NCI-H524 (cell line): ENCODE measurements around the gene TUFM.
"Not testable (repeated sequence)": the region's sequence is repeated elsewhere in the genome, so short reads cannot be mapped to it uniquely, and the experiment has no call there.

ENCODE experiments used
- DNase-seq, 2 experiments: peaks; one replicate each; lab custom pipeline; 2025; lab: John Stamatoyannopoulos, UW

The TUFM gene

DNA sequence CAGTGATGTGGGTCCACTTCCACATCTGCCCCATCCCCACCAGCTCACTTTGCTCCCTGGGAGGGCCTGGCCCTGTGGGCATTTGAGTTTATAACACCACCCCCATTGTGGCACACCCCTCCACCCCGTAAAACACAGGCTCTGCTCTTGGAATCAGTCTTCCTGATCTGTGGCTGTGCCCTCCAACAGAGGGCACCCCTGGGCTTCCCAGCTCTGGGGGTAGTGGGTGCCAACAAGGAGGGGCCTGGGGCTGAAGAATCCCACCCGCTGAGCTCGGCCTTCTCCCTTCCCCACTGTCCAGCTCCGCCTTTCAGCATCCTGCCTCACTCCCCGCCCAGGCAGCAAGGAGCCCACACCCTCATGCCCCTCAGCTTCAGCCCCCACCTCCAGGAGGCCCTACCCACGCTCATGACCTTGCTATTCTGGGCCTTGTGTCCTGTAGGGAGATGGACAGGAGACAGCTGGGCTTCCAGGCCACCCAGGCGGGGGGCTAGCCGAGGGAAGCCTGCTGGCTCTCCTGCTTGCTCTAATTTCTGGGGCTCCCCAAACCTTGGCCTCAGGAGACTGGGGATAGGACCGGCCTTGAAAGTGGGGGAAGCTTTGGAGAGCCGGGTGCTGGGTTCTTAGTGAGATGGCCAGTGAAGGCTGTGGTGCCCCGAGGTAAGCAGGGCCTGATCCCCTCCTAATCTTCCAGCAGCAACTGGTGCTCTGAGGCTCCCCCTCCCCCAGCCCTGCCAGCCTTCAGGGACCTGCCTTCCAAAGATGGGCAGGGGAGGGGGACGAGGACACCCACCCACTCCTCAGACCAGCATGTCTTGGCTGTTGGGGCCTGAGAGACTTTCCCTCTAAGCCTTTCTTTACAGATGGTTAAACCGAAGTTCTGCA, 29.2 kb upstream of the TUFM start:
- DNase-seq = peak in 1 of 2 experiments; percentile 26

DNA sequence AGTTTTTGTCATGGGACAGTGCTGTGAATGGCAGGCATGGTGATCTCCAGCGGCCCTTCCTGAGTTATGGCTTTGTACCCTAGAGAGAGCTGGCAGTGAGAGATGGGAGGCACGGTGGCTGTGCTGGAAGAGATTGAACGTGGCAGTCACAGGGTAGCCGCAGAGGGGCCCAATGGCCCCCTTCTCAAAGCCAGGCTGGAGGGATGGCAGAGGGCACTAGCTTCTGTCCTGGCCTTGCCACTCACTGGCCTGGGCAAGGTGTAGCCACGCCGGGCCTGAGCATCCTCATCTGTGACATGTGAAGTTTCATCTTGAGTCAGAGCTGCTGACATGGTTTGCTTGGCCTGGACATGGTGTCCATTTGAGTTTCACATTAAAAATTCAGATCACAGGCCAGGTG, 28.3 kb upstream of the TUFM start:
- no peak for DNase-seq

DNA sequence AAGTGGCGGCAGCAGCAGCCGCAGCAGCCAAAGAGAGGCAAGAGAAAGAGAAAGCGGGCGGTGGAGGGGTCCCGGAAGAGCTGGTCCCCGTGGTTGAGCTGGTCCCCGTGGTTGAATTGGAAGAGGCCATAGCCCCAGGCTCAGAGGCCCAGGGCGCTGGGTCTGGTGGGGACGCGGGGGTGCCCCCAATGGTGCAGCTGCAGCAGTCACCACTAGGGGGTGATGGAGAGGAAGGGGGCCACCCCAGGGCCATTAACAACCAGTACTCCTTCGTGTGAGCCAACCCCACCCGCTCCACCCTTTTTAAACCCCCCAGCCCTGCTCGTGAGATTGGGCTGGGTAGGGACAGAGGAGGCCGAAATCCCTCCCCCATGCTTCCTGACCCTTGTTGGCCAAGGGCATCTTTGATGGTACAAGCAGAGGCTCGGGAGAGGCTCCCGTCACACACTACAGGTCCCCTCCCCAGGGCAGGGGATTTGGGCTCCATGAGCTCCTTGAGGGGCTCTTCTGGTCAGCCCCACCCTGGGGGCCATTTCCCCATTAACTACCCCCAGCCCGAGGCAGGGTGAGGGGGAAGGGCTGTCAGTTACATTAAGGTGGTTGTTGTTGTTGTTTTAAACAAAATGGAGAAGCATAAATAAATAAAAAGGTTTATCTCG, 27.5 kb upstream of the TUFM start:
- DNase-seq = peak in 1 of 2 experiments; percentile 20

DNA sequence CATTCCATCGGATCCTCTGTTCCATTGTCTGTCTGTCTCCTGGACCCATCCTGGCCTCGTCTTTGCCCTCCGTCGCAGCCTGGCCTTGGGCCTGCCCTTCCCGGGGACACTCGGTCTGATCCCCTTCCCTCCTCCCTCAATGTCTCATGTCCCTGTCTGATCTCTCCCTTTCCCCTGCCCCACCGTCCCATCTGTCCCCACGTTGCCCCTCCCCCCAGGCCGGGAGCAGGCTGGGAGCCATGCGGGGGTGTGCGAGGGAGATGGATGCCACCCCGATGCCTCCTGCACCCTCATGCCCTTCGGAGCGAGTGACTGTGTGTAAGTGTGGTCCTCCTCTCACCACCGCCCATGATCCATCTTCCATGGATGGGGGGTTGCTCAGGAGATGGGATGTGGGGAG, 26.8 kb upstream of the TUFM start:
- DNase-seq = no peak

DNA sequence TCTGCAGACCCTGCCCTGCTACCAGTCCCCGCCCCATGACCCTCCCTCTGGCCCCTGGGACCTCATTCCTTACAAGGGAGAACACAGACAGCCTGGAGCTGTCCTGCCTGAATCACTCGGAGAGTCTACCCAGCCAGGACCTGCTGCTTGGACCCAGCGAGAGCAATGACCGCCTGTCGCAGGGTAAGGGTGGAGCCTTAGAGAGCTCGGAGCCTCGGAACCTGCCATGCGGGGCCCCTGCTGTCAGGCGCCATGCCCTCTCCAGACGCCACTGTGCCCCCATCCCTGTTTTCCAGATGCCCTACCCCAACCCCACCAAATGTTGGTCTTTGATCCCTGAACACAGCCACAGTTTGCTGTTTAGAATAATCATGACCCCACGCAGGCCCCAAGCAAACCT, 23.1 kb upstream of the TUFM start:
- DNase-seq = no peak

DNA sequence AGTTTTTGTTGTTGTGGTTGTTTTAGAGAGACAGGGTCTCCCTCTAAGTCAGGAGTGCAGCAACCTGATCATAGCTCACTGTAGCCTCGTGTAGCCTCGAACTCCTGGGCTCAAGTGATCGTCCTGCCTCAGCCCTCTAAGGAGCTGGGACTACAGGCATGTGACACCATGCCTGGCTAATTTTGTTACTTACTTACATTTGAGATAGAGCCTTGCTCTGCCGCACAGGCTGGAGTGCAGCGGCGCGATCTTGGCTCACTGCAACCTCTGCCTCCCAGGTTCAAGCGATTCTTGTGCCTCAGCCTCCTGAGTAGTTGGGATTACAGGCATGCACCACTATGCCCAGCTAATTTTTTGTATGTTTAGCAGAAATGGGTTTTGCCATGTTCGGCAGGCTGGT, 21.5 kb upstream of the TUFM start:
- DNase-seq = not testable (repeated sequence)

DNA sequence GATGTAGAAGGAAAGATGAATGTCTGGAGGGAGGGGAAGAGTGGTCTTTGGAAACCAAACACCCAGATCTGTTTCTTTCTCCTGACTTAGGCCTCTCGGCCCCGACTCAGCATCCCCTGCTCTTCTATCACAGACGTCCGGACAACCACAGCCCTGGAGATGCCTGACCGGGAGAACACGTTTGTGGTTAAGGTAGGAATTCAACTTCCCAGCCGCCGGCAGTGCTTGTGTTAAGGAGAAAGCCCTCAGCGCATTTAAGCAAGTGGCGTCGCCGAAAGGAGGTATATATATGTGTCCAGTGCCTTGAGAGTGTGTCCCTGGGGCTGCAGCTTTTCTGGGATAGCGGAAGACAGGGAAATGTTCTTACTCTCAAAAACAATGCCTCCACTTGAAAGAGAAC, 21.1 kb upstream of the TUFM start:
- no peak for DNase-seq

DNA sequence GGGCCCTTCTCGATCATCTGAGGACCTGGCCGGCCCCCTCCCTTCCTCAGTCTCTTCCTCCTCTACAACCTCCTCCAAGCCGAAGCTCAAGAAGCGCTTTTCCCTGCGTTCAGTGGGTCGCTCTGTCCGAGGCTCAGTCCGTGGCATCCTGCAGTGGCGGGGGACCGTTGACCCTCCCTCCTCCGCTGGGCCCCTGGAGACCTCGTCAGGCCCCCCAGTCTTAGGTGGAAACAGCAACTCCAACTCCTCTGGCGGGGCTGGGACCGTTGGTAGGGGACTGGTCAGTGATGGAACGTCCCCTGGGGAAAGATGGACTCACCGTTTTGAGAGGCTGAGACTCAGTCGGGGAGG, 20.3 kb upstream of the TUFM start:
- DNase-seq = no peak

DNA sequence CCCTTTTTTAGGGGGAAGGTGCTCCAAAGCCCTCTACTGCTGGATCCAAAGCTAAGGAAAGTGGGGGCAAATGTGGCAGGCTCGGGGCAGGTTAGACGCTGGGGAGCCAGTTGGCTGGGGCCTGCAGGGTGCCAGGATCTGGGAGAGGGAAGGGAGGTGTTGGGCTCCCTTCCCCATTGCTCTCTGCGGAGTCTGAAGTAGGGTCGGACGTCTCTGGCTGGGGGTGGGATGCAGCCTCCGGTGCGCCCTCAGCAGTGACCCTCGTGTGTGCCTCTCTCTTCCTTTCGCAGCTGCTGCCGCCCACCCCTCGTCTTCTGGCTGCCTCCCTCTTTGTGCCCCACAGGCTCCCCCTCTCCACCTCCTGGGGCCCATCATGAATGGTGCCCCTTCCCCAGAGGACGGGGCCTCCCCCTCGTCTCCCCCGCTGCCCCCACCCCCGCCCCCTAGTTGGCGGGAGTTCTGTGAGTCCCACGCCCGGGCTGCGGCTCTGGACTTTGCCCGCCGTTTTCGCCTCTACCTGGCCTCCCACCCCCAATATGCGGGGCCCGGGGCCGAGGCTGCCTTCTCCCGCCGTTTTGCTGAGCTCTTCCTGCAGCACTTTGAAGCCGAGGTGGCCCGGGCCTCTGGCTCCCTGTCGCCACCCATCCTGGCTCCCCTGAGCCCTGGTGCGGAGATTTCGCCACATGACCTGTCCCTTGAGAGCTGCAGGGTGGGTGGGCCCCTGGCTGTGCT, 19.7 kb upstream of the TUFM start:
- DNase-seq = no peak

DNA sequence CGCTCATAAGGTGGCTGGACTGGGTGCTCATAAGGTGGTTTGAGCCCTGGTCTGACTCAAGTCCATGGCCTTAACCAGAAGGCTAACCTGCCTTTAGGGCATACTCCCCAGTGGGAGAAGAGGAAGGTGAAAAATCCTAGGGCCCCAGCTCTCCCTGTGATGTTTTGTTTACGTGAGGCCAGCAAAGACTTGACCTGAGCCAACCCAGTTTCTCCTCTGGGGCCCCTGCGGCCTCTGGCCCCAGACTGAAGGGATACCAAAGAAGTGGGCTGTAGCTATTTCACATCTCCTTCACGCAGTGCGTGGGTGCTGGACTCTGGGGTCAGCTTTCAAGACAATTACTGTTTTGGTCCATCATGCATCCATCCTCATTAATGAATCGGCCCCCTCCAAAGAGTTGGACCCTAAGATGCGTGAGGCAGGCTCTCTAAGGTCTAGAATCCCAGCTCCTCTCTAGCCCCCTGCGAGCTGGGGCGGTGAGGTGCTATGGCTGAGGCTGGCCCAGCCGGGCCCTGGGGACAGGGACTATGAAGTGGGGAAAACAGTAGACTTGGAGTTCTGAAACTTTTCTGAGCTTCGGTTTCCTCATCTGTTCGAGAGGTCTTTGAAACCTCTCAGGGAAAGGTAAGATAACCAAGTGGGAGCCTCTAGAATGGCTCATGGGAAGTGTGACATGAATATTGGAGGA, 19.0 kb upstream of the TUFM start:
- DNase-seq = no peak

DNA sequence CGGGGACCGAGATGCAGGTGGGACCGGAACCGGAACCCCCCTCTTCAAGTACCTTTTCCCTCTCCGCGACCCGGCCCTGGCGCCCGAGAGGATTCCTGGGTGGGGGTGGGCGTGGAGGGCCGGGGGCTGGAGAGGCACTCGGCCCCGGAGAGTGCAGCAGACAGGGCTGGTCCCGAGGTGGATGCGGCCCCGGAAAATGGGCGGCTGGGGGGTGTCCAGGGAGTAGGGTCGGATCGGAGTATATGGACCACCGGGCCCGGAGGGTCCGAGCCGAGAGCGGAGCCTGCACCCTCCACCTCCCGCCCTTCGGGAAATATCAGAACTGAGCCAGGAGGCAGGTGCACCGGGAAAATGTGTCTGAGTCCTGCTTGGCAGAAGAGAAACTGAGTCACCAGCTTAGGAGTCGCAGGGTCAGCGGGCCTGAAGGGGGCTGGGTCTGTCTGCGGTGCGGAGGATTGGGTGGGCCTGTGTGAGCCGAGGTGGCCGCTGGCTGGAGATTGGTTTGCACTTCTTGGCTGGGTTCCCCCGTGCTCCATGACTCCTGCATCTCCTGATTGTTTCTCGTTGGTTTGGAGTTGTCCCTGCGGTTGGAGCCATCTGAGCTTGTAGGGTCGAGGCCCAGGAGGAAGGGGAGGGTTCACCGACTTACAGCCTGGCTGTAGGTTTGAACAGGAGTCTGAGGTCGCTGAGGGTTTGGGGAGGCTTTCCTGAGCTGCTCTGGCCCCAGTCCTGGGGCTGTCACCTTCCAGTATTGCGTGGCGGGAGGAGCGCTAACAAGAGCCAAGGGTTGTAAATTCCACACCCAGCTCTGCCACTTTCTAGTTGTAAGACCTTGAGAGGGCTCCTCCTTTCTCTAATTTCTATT, 18.0 kb upstream of the TUFM start:
- no peak for DNase-seq

DNA sequence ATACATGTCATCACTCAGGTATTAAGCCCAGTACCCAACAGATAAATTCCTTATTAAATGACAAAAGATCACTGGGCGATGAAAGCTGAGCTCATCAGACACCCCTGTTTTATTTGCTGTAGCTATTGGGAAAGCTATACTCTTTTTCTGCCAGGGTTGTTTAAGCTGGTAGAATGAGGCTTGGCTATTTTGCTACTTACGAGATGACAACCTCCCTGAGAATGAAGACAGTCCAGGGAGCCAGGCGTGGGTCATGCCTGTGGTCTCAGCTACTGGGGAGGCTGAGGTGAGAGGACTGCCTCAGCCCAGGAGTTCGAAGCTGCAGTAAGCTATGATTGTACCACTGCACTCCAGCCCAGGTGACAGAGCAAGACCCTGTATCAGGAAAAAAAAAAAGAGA, 13.2 kb upstream of the TUFM start:
- no peak for DNase-seq

DNA sequence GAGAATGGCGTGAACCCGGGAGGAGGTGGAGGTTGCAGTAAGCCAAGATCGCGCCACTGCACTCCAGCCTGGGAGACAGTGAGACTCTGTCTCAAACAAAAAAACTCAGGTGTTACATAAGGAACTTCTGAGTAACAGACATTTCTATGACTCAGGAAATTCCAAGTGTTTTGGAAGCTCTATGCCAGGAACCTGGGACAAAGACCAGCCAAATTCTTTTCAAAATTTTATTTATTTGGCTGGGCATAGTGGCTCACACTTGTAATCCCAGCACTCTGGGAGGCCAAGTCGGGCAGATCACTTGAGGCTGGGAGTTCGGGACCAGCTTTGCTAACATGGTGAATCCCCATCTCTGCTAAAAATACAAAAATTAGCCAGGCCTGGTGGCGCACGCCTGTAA, 12.3 kb upstream of the TUFM start:
- DNase-seq = no peak

DNA sequence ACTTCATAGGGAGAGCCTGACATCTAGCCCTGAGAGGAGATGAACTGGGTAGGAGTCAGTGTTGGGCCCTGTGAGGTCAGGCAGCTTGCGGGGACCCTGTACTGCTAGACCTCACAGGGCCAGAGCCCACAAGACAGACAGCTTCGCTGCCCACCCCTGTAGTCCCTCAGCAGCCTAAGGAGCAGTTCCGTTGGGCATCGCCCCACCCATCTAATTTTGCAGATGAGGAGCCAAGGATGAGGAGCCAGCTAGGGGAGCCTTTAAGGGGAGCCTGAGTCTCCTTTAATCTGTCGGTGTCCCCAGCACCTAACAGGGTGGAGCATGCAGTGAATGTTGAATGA, 755 bp upstream of the TUFM start:
- peak in 1 of 2 experiments; percentile 54 for DNase-seq

DNA sequence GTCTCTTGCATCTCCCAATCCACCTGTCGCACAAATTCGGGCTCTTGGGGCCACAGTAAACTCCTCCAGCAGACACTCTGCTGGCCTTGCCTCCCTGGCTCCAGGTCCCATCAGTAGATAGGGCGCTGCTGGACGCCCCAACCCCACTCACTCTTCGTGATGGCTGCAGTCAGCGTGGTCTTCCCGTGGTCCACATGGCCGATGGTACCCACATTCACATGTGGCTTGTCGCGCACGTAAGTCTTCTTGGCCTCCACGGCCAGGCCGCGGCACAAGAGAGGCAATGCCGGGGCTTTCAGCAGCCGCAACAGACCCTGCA, 428 bp downstream of the TUFM start:
- peak in 1 of 2 experiments; percentile 38 for DNase-seq

DNA sequence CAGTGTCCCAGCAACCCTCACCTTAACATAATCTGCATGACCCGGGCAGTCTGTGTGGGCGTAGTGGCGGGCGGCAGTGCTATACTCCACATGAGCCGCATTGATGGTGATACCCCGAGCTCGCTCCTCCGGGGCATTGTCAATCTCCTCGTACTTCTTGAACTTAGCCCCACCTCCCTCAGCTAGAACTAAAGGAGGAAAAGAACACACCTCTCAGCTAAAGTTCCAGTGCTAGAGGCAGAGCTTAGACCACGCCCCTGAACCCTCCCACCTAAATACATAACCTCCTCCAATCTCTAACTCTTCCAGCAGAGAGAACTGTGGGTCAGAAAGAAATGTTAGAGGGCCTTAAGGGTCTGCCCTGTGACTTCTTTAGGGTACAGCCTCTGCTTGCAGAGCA, 855 bp downstream of the TUFM start:
- no peak for DNase-seq

DNA sequence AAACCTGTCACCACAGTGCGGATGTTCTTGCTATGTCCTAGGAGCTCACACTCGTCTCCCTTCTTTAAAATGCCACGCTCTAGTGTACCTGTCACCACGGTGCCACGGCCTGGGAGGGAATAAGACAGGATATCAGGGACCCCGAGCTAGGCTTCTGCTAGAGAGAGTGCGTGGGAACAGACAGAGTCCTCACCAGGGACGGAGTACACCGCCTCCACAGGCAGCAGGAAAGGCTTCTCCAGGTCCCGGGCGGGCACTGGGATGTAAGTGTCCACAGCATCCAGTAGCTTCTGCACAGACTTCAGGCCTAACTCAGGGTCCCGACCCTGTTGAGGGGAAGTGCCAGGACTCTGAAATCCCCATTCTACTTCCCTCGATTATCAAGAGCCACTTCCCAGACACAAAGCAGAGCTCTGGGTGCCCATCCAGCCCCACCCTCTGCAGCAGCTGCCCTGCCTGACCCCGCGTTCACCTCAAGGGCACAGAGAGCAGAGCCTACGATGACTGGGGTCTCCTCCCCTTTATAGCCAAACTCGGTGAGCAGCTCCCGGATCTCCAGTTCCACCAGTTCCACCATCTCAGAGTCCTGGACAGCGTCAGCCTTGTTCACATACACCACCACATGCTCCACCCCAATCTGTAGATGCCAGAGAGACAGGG, 1.8 kb downstream of the TUFM start:
- no peak for DNase-seq

DNA sequence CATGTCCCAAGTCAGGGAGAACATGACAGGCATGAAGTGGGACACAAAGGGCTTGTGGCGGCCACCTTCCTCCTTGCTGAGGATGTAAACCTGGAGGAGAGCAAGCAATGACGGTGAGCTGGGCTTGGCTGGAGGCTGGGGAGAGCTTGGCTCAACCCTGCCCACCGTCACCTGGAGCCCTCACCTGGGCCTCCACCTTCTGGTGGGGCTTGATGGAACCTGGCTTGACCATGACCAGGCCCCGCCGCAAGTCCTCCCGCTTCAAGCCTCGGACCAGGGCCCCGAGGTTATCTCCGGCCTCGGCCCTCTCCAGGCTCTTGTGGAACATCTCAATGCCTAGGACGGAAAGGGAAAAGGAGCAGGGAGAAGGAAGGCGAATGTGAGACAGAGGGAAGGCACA, 2.4 kb downstream of the TUFM start:
- DNase-seq = no peak

DNA sequence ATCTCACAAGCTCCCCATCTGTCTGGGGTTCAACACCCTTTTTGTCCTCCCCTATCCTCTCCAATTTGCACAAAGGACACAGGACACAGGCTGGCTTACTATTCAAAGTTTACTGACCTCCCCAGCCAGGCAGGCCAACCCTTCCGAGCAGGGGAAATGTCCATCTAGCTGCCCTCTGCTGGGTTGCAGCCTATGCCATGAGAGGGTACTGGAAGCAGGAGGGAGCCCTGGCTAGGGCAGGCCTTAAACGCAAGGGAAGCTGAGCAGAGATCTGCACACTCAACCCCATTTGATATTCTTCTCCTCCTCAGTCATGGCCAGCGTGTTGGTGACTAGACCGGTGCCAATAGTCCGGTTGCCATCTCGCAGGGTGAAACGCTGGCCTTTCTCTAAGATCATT, 3.5 kb downstream of the TUFM start:
- DNase-seq = no peak

DNA sequence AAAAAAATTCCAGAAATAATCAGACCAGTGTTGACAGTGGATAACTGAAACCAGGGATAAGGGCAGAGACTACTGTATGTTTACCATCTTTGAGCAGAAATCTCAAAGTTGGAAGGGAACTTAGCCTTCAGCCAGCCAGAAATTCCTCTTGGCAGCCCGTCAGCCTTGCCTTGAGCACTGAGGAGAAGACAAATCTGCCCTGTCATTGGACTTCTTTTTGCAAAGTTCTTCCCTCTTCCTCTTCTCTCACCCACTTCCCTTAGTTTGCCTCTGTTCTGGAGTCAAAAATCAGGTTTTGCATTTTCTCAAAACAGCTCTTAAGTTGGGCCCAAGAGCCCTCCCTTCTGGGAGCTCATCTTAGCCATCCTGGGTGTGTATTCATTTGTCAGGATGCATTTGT, 6.2 kb downstream of the TUFM start:
- no peak for DNase-seq

DNA sequence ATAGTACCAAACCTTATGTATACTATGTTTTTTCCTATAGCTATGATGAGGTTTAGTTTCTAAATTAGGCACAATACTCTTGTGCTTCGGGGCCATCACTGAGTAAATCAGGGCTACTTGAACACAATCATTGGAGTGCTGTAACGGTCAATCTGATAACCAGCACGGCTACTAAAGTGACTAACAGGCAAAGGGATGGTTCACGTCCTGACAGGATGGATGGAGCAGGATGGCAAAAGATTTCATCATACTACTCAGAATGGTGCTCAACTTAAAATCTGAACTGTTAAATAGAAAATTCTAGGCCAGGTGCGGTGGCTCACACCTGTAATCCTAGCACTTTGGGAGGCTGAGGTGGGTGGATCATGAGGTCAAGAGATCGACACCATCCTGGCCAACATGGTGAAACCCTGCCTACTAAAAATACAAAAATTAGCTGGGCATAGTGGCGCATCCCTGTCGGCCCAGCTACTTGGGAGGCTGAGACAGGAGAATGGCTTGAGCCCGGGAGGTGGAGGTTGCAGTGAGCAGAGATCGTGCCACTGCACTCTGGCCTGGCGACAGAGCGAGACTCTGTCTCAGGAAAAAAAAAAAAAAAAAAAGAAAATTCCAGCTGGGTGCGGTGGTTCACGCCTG, 7.0 kb downstream of the TUFM start:
- no peak for DNase-seq
